GM21529 (cell line): Measurements from ENCODE around the gene ARID1A.

ENCODE experiments used
- ATAC-seq: cut with Tn5 transposase; IDR thresholded peaks from one replicate; pipeline ENCODE4 v1.9.1; 2021; ENCODE audit not compliant: unreplicated experiment

The ARID1A gene

GRCh38 chr1:26826261-26827105 is 130.7 kb downstream of the ARID1A start, which contains the start of gene ZDHHC18:
TSS of gene ZDHHC18 (plus strand) at chr1:26826688. CDS start at chr1:26826805, 117 bp downstream.
- peak; percentile 66 for ATAC-seq

DNA sequence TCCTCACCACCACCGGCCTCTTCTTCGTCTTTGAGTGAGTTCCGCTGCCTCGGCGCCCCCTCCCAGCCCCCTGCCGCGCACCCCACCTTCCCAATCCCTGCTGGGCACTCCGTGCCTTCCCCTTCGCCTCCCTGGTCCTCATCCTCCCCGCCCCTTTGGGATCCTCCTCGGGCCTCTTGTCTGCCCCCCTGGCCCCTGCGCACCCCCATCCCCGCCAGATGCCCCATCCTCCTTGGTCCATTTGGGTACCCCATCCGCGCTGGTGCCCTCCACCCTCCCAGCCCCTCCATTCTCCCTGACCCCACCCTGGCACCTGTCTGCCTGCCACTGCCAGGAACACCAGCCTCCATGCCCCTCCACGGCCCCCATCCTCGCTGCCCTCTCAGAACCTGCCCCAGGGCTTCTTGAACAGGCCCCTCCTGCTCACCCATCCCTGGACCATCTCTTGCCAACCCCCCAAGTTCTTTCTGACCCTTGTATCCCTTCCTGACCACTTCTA is 131.3 kb downstream of the ARID1A start:
- ATAC-seq = no peak

DNA sequence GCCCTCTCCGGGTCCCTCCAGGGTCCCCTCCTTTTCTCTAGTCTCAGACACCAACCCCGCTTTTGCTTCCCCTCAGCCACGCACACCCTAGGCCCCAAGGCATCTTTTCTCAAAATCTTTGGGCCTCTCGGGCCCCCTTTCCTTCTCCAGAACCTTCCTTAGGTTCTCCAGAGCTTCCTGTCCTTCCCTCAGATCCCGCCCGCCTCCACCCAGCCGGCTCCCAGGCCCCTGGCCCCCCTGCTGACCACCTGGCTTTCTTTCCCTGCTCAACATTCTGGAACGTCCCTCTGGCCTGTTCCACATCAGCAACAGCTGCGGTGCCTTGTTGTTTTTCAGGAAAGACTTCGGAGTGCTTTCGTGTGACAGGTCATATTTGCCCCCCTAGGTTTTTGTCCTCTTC is 131.8 kb downstream of the ARID1A start:
- ATAC-seq = no peak

GRCh38 chr1:26828411-26828991 is 132.7 kb downstream of the ARID1A start:
- no peak for ATAC-seq

- no peak for ATAC-seq
Measured at GRCh38 chr1:26829184-26829911, 133.5 kb downstream of the ARID1A start.

DNA sequence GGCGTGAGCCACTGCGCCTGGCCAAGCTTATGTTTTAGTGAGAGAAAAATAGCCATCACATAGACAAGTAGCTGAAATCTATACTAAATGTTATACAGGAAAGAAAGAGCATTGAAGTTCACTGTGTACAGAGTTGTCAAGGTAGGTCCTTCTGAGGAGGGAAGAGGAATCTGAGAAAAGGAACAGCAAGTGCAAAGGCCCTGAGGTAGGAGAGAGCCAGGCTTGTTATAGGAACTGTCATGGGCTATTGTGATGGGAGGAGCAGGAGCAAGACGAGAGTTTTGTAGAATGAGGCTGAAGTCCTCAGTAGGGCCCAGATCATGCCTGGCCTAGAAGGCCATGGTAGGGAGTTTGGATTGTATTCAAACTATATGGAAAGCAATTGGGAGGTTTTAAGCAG is 135.2 kb downstream of the ARID1A start:
- ATAC-seq = no peak
